ENCODE results near the gene LZTS2.

DNA sequence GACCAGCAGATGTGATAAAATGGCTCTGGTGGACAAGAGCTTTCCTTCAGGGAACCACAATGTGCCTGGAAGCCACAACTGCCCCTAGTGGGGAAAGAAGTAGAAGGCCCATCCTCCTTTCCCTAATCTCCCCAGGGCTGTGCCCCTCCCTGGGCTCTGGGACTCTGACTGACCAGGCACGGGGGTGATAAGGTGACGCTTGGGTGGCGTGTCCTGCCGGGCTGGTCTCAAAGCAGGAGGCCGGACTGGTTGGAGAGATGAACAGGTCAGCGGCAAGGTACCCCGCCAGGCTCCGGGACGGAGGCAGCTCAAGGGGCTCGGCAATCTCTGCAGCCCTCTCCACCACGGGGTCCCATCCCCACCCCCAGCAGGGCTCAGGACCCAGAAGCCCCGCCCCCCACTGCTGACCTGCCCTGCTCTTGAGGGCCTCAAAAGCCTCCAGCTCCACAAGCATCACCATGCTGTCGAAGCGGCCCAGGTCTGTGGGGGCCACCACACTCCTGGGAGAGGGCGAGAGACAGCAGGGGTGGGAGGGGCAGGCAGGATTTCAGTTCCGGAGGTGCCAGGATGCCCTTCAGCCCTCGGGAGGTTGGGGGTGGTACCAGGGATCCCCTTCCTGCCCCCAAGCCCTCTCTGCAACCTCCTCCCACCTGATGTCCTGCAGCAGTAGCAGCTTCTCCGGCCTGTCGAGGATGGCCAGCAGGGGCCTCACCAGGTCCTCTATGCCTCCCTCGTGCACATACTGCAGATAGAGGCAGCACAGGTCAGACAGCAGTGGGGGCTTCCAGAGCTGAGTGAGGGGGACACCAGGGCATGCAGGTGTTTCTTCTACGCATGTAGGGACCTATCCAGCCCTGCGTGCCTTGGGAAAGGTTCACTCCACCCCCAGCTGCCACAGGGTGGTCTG is 12.2 kb downstream of the LZTS2 start:
- TF ChIP-seq POLR2AphosphoS5 (IDR thresholded peaks at IDR 0.05), result no peak
- TF ChIP-seq, protein P1, sequence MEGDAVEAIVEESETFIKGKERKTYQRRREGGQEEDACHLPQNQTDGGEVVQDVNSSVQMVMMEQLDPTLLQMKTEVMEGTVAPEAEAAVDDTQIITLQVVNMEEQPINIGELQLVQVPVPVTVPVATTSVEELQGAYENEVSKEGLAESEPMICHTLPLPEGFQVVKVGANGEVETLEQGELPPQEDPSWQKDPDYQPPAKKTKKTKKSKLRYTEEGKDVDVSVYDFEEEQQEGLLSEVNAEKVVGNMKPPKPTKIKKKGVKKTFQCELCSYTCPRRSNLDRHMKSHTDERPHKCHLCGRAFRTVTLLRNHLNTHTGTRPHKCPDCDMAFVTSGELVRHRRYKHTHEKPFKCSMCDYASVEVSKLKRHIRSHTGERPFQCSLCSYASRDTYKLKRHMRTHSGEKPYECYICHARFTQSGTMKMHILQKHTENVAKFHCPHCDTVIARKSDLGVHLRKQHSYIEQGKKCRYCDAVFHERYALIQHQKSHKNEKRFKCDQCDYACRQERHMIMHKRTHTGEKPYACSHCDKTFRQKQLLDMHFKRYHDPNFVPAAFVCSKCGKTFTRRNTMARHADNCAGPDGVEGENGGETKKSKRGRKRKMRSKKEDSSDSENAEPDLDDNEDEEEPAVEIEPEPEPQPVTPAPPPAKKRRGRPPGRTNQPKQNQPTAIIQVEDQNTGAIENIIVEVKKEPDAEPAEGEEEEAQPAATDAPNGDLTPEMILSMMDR (IDR thresholded peaks at IDR 0.05 in 8 of 11, conservative IDR thresholded peaks at IDR 0.05 in 3 of 11), result no peak
